WERI-Rb-1 (cell line): Measurements from ENCODE around the gene CRIP1.

Source experiments
- DNase-seq: peaks from one replicate; pipeline ENCODE4 v3.0.0-alpha.2; 2020
- H3K27ac ChIP-seq: fragments of 250-450 bp; sonication (Bioruptor Pico); 2 replicates; pipeline ENCODE4 v1.5.1; 2020; ENCODE audit warnings: mild to moderate bottlenecking, moderate library complexity
- H3K27me3 ChIP-seq: fragments of 250-450 bp; sonication (Bioruptor Pico); 2 replicates; pipeline ENCODE4 v1.5.1; 2021; ENCODE audit warnings: mild to moderate bottlenecking, low read depth, moderate library complexity; ENCODE audit not compliant: insufficient read depth, severe bottlenecking
- H3K36me3 ChIP-seq: fragments of 250-450 bp; sonication (Bioruptor Pico); 2 replicates; pipeline ENCODE4 v1.5.1; 2020; ENCODE audit warnings: mild to moderate bottlenecking, moderate library complexity
- H3K4me3 ChIP-seq: 2 replicates; pipeline ENCODE4 v1.5.1; 2011; ENCODE audit warnings: low read depth, mild to moderate bottlenecking, control low read depth, low read length
- H3K9me3 ChIP-seq: fragments of 250-450 bp; sonication (Bioruptor Pico); 2 replicates; pipeline ENCODE4 v1.5.1; 2021; ENCODE audit warnings: mild to moderate bottlenecking, moderate library complexity; ENCODE audit not compliant: severe bottlenecking
- CTCF ChIP-seq: IDR thresholded peaks from 2 replicates; pipeline ENCODE4 v1.5.1; 2011; ENCODE audit warnings: low read depth, mild to moderate bottlenecking, control low read depth, inconsistent platforms, low read length

Gene CRIP1

GRCh38 chr14:105486163-105486973 lies at the start of gene CRIP1:
CRIP1 (plus strand) TSS chr14:105486886; CDS start chr14:105487260, 374 bp downstream.
- no peak within 1 kb of the TSS for H3K27ac ChIP-seq
- no peak for DNase-seq
- H3K36me3 ChIP-seq, result no peaks in the 10 kb centered on the region
- H3K27me3 ChIP-seq, result no peaks in the 10 kb centered on the region
- H3K4me3 ChIP-seq, result no peak within 1 kb of the TSS
- no peaks in the 10 kb centered on the region for H3K9me3 ChIP-seq
- no peak for TF ChIP-seq CTCF

GRCh38 chr14:105436891-105437722 lies 49.6 kb upstream of the CRIP1 start:
- no peak for DNase-seq
- Histone ChIP-seq H3K9me3 (no peaks in the 10 kb centered on the region), H3K36me3 (peaks cover 2% of the 10 kb centered on the region; the same call in 1 of the 2 replicates), H3K27me3 (no peaks in the 10 kb centered on the region), H3K27ac (no peak overlapping the region), H3K4me3 (no peak overlapping the region)
- TF ChIP-seq CTCF, result no peak

- DNase-seq, result no peak
- Histone ChIP-seq H3K27ac (no peak overlapping the region), H3K4me3 (no peak overlapping the region), H3K27me3 (no peaks in the 10 kb centered on the region), H3K36me3 (peaks cover 2% of the 10 kb centered on the region; the same call in 1 of the 2 replicates), H3K9me3 (no peaks in the 10 kb centered on the region)
- TF ChIP-seq CTCF, result no peak
These were observed 48.8 kb upstream of the CRIP1 start for GRCh38 chr14:105437723-105438500.

GRCh38 chr14:105439179-105439578 lies 47.5 kb upstream of the CRIP1 start:
- peaks cover 6% of the 10 kb centered on the region; the same call in 1 of the 2 replicates for H3K36me3 ChIP-seq
- H3K9me3 ChIP-seq, result no peaks in the 10 kb centered on the region

More at GRCh38 chr14:105439179-105439578, 47.5 kb upstream of the CRIP1 start:
- DNase-seq, result no peak
- Histone ChIP-seq H3K4me3 (no peak overlapping the region), H3K27me3 (no peaks in the 10 kb centered on the region), H3K27ac (no peak overlapping the region)
- TF ChIP-seq CTCF, result no peak
